H1 (cell line): ENCODE data around the gene RASAL2. TPM values are rescaled to one million over a fixed set of nuclear protein-coding genes. Genes with fewer than 3 reads are reported as not detected.

ENCODE experiments used
- CTCF ChIA-PET: fragments of 300-600 bp; sonication (Branson Sonifier 250); formaldehyde crosslinking; loops from one replicate; lab custom pipeline; 2021; ENCODE audit not compliant: partially characterized antibody; lab: Charles Lee
- POLR2A ChIA-PET: fragments of 300-600 bp; sonication (Branson Sonifier 250); formaldehyde crosslinking; loops from one replicate; lab custom pipeline; 2021; ENCODE audit warnings: inconsistent platforms; ENCODE audit not compliant: partially characterized antibody; lab: Charles Lee
- DNase-seq, 2 experiments: peaks; one replicate each; pipeline versions ENCODE4 v3.0.0 to v3.0.0-alpha.2; 2010 to 2022; ENCODE audit warnings: low spot score in 2 of 2, low read depth in 1 of 2, mixed read lengths in 1 of 2
- FAIRE-seq: peaks from 2 replicates; lab custom pipeline; 2011; peaks lifted over from hg19 to GRCh38; lab: Jason Lieb, UNC
- H2AFZ ChIP-seq: 2 replicates; pipeline ENCODE4 v1.8.1; 2012; ENCODE audit warnings: low read length, inconsistent platforms
- H2AK5ac ChIP-seq: 2 replicates; pipeline ENCODE4 v1.6.1; 2013; ENCODE audit warnings: low read depth, low read length
- H2BK120ac ChIP-seq: replicated peaks from 2 replicates; pipeline ENCODE3; 2013; ENCODE audit warnings: low read depth, low read length, inconsistent platforms
- H2BK12ac ChIP-seq: 2 replicates; pipeline ENCODE4 v1.6.1; 2013; ENCODE audit warnings: low read depth, low read length
- H2BK15ac ChIP-seq: 2 replicates; pipeline ENCODE4 v1.6.1; 2013; ENCODE audit warnings: low read length
- H2BK20ac ChIP-seq: 2 replicates; pipeline ENCODE4 v1.6.1; 2013; ENCODE audit warnings: low read length
- H2BK5ac ChIP-seq: 2 replicates; pipeline ENCODE4 v1.6.1; 2013; ENCODE audit warnings: low read depth, low read length
- H3K14ac ChIP-seq: 2 replicates; pipeline ENCODE4 v1.6.1; 2013; ENCODE audit warnings: inconsistent platforms; ENCODE audit not compliant: insufficient read length
- H3K18ac ChIP-seq: 2 replicates; pipeline ENCODE4 v1.6.1; 2013; ENCODE audit warnings: low read length; ENCODE audit errors: extremely low read depth
- H3K23ac ChIP-seq: 2 replicates; pipeline ENCODE4 v1.6.1; 2013; ENCODE audit warnings: inconsistent platforms; ENCODE audit not compliant: insufficient read length
- H3K23me2 ChIP-seq: 2 replicates; pipeline ENCODE4 v1.6.1; 2013; ENCODE audit warnings: low read depth, low read length
- H3K27ac ChIP-seq: 2 replicates; pipeline ENCODE4 v1.6.1; 2011; ENCODE audit warnings: low read depth, low read length, inconsistent platforms
- H3K27me3 ChIP-seq, 4 experiments: replicated peaks in 1 of 4; 1 replicate in 1 of 4; 2 replicates in 3 of 4; pipeline versions ENCODE4 v1.6.1 to v1.8.1; 2011 to 2013; ENCODE audit warnings: low read length in 3 of 4, mild to moderate bottlenecking in 3 of 4, inconsistent platforms in 2 of 4, mixed read lengths in 2 of 4, moderate library complexity in 1 of 4; ENCODE audit not compliant: control insufficient read depth in 3 of 4, insufficient read depth in 3 of 4; ENCODE audit errors: extremely low read depth in 1 of 4
- H3K36me3 ChIP-seq, 4 experiments: 2 replicates each; pipeline versions ENCODE4 v1.6.1 to v1.8.1; 2011 to 2013; ENCODE audit warnings: mild to moderate bottlenecking in 4 of 4, low read length in 3 of 4, moderate library complexity in 2 of 4, control low read depth in 1 of 4, inconsistent platforms in 1 of 4; ENCODE audit not compliant: insufficient read depth in 4 of 4, control insufficient read depth in 2 of 4
- H3K4ac ChIP-seq: replicated peaks from 2 replicates; pipeline ENCODE3; 2013; ENCODE audit warnings: low read length, low read depth, mixed read lengths, inconsistent platforms; ENCODE audit not compliant: insufficient read length
- H3K4me1 ChIP-seq, 4 experiments: replicated peaks in 1 of 4; 1 replicate in 1 of 4; 2 replicates in 3 of 4; pipeline versions ENCODE4 v1.6.1 to v1.8.1; 2011 to 2013; ENCODE audit warnings: low read length in 3 of 4, inconsistent platforms in 2 of 4, mixed read lengths in 1 of 4; ENCODE audit not compliant: insufficient read depth in 4 of 4, control insufficient read depth in 3 of 4
- H3K4me2 ChIP-seq, 2 experiments: 2 replicates each; pipeline versions ENCODE4 v1.6.1 to v1.8.1; 2011 to 2013; ENCODE audit warnings: low read depth in 2 of 2, low read length in 2 of 2, control low read depth in 1 of 2, inconsistent platforms in 1 of 2, mild to moderate bottlenecking in 1 of 2; ENCODE audit not compliant: insufficient read depth in 1 of 2
- H3K4me3 ChIP-seq, 4 experiments: fragments of 200-600, 300-600 bp in 1 of 4; sonication (generic), shearing (Covaris generic), sonication (Bioruptor Twin) in 1 of 4; 2 replicates each; pipeline versions ENCODE4 v1.5.1 to v1.8.1; 2011 to 2016; ENCODE audit warnings: low read length in 4 of 4, low read depth in 3 of 4, control low read depth in 2 of 4, inconsistent platforms in 2 of 4, mild to moderate bottlenecking in 2 of 4, mixed read lengths in 1 of 4, moderate library complexity in 1 of 4; ENCODE audit not compliant: insufficient read depth in 2 of 4; ENCODE audit errors: extremely low read depth in 1 of 4
- H3K56ac ChIP-seq: replicated peaks from 2 replicates; pipeline ENCODE3; 2013; ENCODE audit warnings: low read depth, mild to moderate bottlenecking, mixed read lengths, low read length, inconsistent platforms; ENCODE audit not compliant: insufficient read length
- H3K79me1 ChIP-seq: 2 replicates; pipeline ENCODE4 v1.6.1; 2013; ENCODE audit warnings: low read depth, low read length, control low read depth
- H3K79me2 ChIP-seq, 2 experiments: 2 replicates each; pipeline versions ENCODE4 v1.6.1 to v1.8.1; 2012 to 2013; ENCODE audit warnings: low read length in 2 of 2, mild to moderate bottlenecking in 2 of 2, inconsistent platforms in 1 of 2; ENCODE audit not compliant: insufficient read depth in 2 of 2, control insufficient read depth in 1 of 2
- H3K9ac ChIP-seq, 4 experiments: replicated peaks in 1 of 4; 1 replicate in 1 of 4; 2 replicates in 3 of 4; pipeline versions ENCODE4 v1.6.1 to v1.8.1; 2011 to 2013; ENCODE audit warnings: low read depth in 3 of 4, low read length in 3 of 4, control low read depth in 2 of 4, mild to moderate bottlenecking in 2 of 4, moderate library complexity in 2 of 4, inconsistent platforms in 1 of 4; ENCODE audit errors: extremely low read depth in 1 of 4
- H3K9me3 ChIP-seq, 2 experiments: 2 replicates each; pipeline versions ENCODE4 v1.6.1 to v1.8.1; 2012 to 2013; ENCODE audit warnings: mild to moderate bottlenecking in 2 of 2, moderate library complexity in 2 of 2, control low read depth in 1 of 2, inconsistent platforms in 1 of 2, low read depth in 1 of 2, low read length in 1 of 2, mixed read lengths in 1 of 2; ENCODE audit not compliant: insufficient read depth in 2 of 2
- H4K20me1 ChIP-seq, 2 experiments: replicated peaks in 1 of 2; 2 replicates each; pipeline versions ENCODE3 to v1.8.1; 2011 to 2013; ENCODE audit warnings: inconsistent platforms in 2 of 2, low read length in 2 of 2, mild to moderate bottlenecking in 1 of 2; ENCODE audit not compliant: insufficient read depth in 2 of 2, control insufficient read depth in 1 of 2
- H4K5ac ChIP-seq: 2 replicates; pipeline ENCODE4 v1.6.1; 2013; ENCODE audit warnings: low read length, low read depth, mixed read lengths, inconsistent platforms; ENCODE audit not compliant: insufficient read length
- H4K8ac ChIP-seq: 2 replicates; pipeline ENCODE4 v1.8.0; 2013; ENCODE audit warnings: mild to moderate bottlenecking, moderate library complexity, low read length, inconsistent platforms; ENCODE audit not compliant: insufficient read depth; ENCODE audit errors: extremely low read depth
- H4K91ac ChIP-seq: replicated peaks from 2 replicates; pipeline ENCODE3; 2013; ENCODE audit warnings: low read length, mixed read lengths, inconsistent platforms; ENCODE audit not compliant: insufficient read length
- ASH2L ChIP-seq: fragments of 200-600, 300-600 bp; sonication (generic); IDR thresholded peaks from one replicate; pipeline ENCODE4 v1.7.1; 2017; ENCODE audit warnings: low read length
- CBX5 ChIP-seq: fragments of 300-800, 300-1000 bp; sonication (generic); IDR thresholded peaks from 2 replicates; pipeline ENCODE4 v1.7.1; 2016; ENCODE audit warnings: antibody characterized with exemption, low read length, low read depth
- EGR1 ChIP-seq: IDR thresholded peaks from 2 replicates; pipeline ENCODE4 v1.6.1; 2011; ENCODE audit warnings: low read depth, low read length, borderline replicate concordance
- GABPA ChIP-seq: IDR thresholded peaks from 2 replicates; pipeline ENCODE4 v1.6.1; 2011; ENCODE audit warnings: mild to moderate bottlenecking, low read length, moderate library complexity, borderline replicate concordance; ENCODE audit not compliant: insufficient read depth
- HDAC2 ChIP-seq, 2 experiments: fragments of 300-600 bp in 1 of 2; sonication (generic) in 1 of 2; IDR thresholded peaks; 2 replicates each; pipeline ENCODE4 v1.6.1; 2011 to 2012; ENCODE audit warnings: low read depth in 2 of 2, low read length in 2 of 2, mild to moderate bottlenecking in 2 of 2, moderate library complexity in 2 of 2, borderline replicate concordance in 1 of 2, inconsistent platforms in 1 of 2
- HDAC6 ChIP-seq: IDR thresholded peaks from one replicate; pipeline ENCODE4 v1.7.1; 2012; ENCODE audit warnings: low read depth, mild to moderate bottlenecking, inconsistent platforms, low read length, moderate library complexity
- JUN ChIP-seq: IDR thresholded peaks from 2 replicates; pipeline ENCODE4 v1.6.1; 2011; ENCODE audit warnings: low read depth, mild to moderate bottlenecking, improper control_type of control experiment, low read length
- KDM1A ChIP-seq: fragments of 200-600, 300-600 bp; sonication (generic); IDR thresholded peaks from 2 replicates; pipeline ENCODE4 v1.7.1; 2016; ENCODE audit warnings: mild to moderate bottlenecking, low read length, borderline replicate concordance
- POLR2A ChIP-seq, 2 experiments: IDR thresholded peaks; 1 replicate in 1 of 2; 2 replicates in 1 of 2; pipeline ENCODE4 v1.6.1; 2011; ENCODE audit warnings: low read depth in 2 of 2, low read length in 2 of 2, mild to moderate bottlenecking in 2 of 2; ENCODE audit errors: control extremely low read depth in 1 of 2
- POU5F1 ChIP-seq: IDR thresholded peaks from 2 replicates; pipeline ENCODE4 v1.6.1; 2011; ENCODE audit warnings: low read depth, mild to moderate bottlenecking, low read length, moderate library complexity
- RXRA ChIP-seq: IDR thresholded peaks from 2 replicates; pipeline ENCODE4 v1.6.1; 2011; ENCODE audit warnings: low read depth, mild to moderate bottlenecking, low read length, moderate library complexity; ENCODE audit not compliant: insufficient read depth
- SP4 ChIP-seq: IDR thresholded peaks from 2 replicates; pipeline ENCODE4 v1.6.1; 2012; ENCODE audit warnings: low read length, inconsistent platforms
- SRF ChIP-seq: IDR thresholded peaks from 2 replicates; pipeline ENCODE4 v1.6.1; 2011; ENCODE audit warnings: mild to moderate bottlenecking, low read depth, low read length, moderate library complexity
- SUZ12 ChIP-seq: fragments of 200-600 bp; sonication (generic); IDR thresholded peaks from 2 replicates; pipeline ENCODE4 v1.6.1; 2012; ENCODE audit warnings: mild to moderate bottlenecking, inconsistent platforms, low read length, moderate library complexity, mixed read lengths
- TAF1 ChIP-seq: IDR thresholded peaks from 2 replicates; pipeline ENCODE4 v1.6.1; 2011; ENCODE audit warnings: mild to moderate bottlenecking, low read depth, low read length
- TBP ChIP-seq: IDR thresholded peaks from 2 replicates; pipeline ENCODE4 v1.6.1; 2011; ENCODE audit warnings: low read depth, low read length, improper control_type of control experiment
- WGBS, 2 experiments: shearing (Covaris generic) in 1 of 2; methylation state at CpG; one replicate each; pipeline versions ENCODE4 v1.1.6 to v1.1.7; 2013 to 2015; ENCODE audit warnings: low lambda C conversion rate in 2 of 2, mixed read lengths in 2 of 2, inconsistent platforms in 1 of 2, low coverage in 1 of 2, missing lambda C conversion rate in 1 of 2; ENCODE audit not compliant: insufficient replicate concordance in 2 of 2, insufficient coverage in 1 of 2, insufficient read length in 1 of 2; ENCODE audit errors: extremely low coverage in 1 of 2, missing lambda C conversion rate in 1 of 2; 5-methylcytosine and 5-hydroxymethylcytosine counted together
- polyA plus RNA-seq, 7 experiments: library from polyadenylated mRNA; depleted of rRNA in 3 of 7; stranded (reverse) in 5 of 7; unstranded in 2 of 7; fragments of >200 nt in 5 of 7; fragments of 200-250 nt in 2 of 7; gene quantifications; 1 replicate in 5 of 7; 2 replicates in 1 of 7; 4 replicates in 1 of 7; pipeline versions ENCODE4 v1.2.1 to v1.2.3, GENCODE V29; 2011 to 2013; ENCODE audit warnings: missing spikeins in 2 of 7, mixed read lengths in 2 of 7
- total RNA-seq: library from RNA; stranded (reverse); fragmentation: NEBNext Ultra II Directional; extraction: Animal tissue kit (Norgen Biotek cat#: 25700); gene quantifications from 2 replicates; pipeline ENCODE4 v1.2.1, GENCODE V29; 2021

RASAL2 gene
- total and polyA plus RNA-seq, 2 of the 8 experiments (the other 6 are each of a cell fraction or from before 2014, with no cell fraction given), result 15.9 to 32.5 TPM

- no peak overlapping the region for H3K56ac ChIP-seq
- no peak overlapping the region for H2BK5ac ChIP-seq
- H3K23ac ChIP-seq, result no peak overlapping the region
- FAIRE-seq (no peak), DNase-seq (no peak)
- no peak overlapping the region for H3K4me2 ChIP-seq
- no peak overlapping the region for H3K4ac ChIP-seq
- peaks cover 3% of the 10 kb centered on the region; the same call in 1 of the 2 replicates for H3K79me1 ChIP-seq
- no peak overlapping the region for H3K14ac ChIP-seq
- H4K20me1 ChIP-seq, result peaks cover 0 to 4% of the 10 kb centered on the region in 2 experiments
- no peak overlapping the region for H3K18ac ChIP-seq
- no peak overlapping the region for H2BK12ac ChIP-seq
- no peak overlapping the region for H4K91ac ChIP-seq
- H3K27me3 ChIP-seq, result no peaks in the 10 kb centered on the region
- no peak overlapping the region for H2AFZ ChIP-seq
- no peak overlapping the region for H2BK15ac ChIP-seq
- H4K5ac ChIP-seq, result no peak overlapping the region
- no peak overlapping the region for H3K9ac ChIP-seq
- CTCF ChIA-PET, result interaction anchor here (0.6 to 0.9 kb wide), 2 partner anchors 135 to 1173 kb away, joined by 3 read pairs; no protein-coding TSS in a partner anchor
- H3K27ac ChIP-seq, result no peak overlapping the region
- POLR2A ChIA-PET, result no interaction called here
- no peak overlapping the region for H2AK5ac ChIP-seq
- no peak overlapping the region for H4K8ac ChIP-seq
- H3K4me1 ChIP-seq, result peaks cover 0 to 4% (median 0%) of the 10 kb centered on the region in 4 experiments; a peak in 1 of 7 replicates
- no peak overlapping the region for H3K4me3 ChIP-seq
- H2BK120ac ChIP-seq, result no peak overlapping the region
- no peaks in the 10 kb centered on the region for H3K23me2 ChIP-seq
- peaks cover 0 to 49% of the 10 kb centered on the region in 2 experiments; a peak in 2 of 4 replicates for H3K79me2 ChIP-seq
- 83% methylated on average over 2 of the region's 2 CpGs; no CpG with 5 or more reads in 1 of the 2 experiments for WGBS, 2 experiments
- H2BK20ac ChIP-seq, result no peak overlapping the region
- no peaks in the 10 kb centered on the region for H3K36me3 ChIP-seq
- no peaks in the 10 kb centered on the region for H3K9me3 ChIP-seq
- TF ChIP-seq POU5F1 (no peak), TAF1 (no peak), HDAC6 (no peak), TBP (no peak), RXRA (no peak), KDM1A (no peak), CBX5 (no peak), ASH2L (no peak), SRF (no peak), POLR2A (IDR thresholded peaks at IDR 0.05; ENCODE audit: control extremely low read depth in 1 of 2, low read depth in 2 of 2, low read length in 2 of 2) (no peak), EGR1 (no peak), SP4 (no peak), HDAC2 (IDR thresholded peaks at IDR 0.05; ENCODE audit: borderline replicate concordance in 1 of 2, low read depth in 2 of 2, low read length in 2 of 2) (no peak), SUZ12 (no peak), GABPA (no peak), JUN (no peak)
These were observed 74.6 kb downstream of the RASAL2 start for GRCh38 chr1:178168536-178168935.
